IPS-18c (cell line): ENCODE data around the gene PRKN.
"Not testable (repeated sequence)": the region's sequence is repeated elsewhere in the genome, so short reads cannot be mapped to it uniquely, and the experiment has no call there.

ENCODE experiments used
- H3K4me3 ChIP-seq: 2 replicates; pipeline ENCODE4 v1.7.0; 2013; ENCODE audit warnings: low read depth, mild to moderate bottlenecking, low read length, moderate library complexity; ENCODE audit not compliant: insufficient read depth
- H3K9me3 ChIP-seq: one replicate; pipeline ENCODE4 v1.6.1; 2013; ENCODE audit warnings: mild to moderate bottlenecking, low read length, moderate library complexity; ENCODE audit not compliant: control insufficient read depth, insufficient read depth

Gene PRKN

GRCh38 chr6:161833099-161833860 is 894.3 kb downstream of the PRKN start:
- H3K4me3 ChIP-seq, result no peak overlapping the region
- H3K9me3 ChIP-seq, result no peaks in the 10 kb centered on the region

- no peaks in the 10 kb centered on the region for H3K9me3 ChIP-seq
- no peak overlapping the region for H3K4me3 ChIP-seq
These were observed 894.9 kb downstream of the PRKN start for GRCh38 chr6:161832622-161833021.

- no peaks in the 10 kb centered on the region for H3K9me3 ChIP-seq
- no peak overlapping the region for H3K4me3 ChIP-seq
These were observed 896.5 kb downstream of the PRKN start for GRCh38 chr6:161830866-161831616.

GRCh38 chr6:161829291-161829729 is 898.3 kb downstream of the PRKN start:
- Histone ChIP-seq H3K4me3 (no peak overlapping the region), H3K9me3 (no peaks in the 10 kb centered on the region)

- Histone ChIP-seq H3K4me3 (no peak overlapping the region), H3K9me3 (no peaks in the 10 kb centered on the region)
These were observed 899.2 kb downstream of the PRKN start for GRCh38 chr6:161828355-161828754.

GRCh38 chr6:161826512-161826911 is 901.1 kb downstream of the PRKN start:
- no peak overlapping the region for H3K4me3 ChIP-seq
- H3K9me3 ChIP-seq, result no peaks in the 10 kb centered on the region

- H3K9me3 ChIP-seq, H3K4me3 ChIP-seq: not testable (repeated sequence)
These were observed 905.4 kb downstream of the PRKN start for GRCh38 chr6:161822204-161822603.

- Histone ChIP-seq H3K4me3 (no peak overlapping the region), H3K9me3 (no peaks in the 10 kb centered on the region)
These were observed 909.7 kb downstream of the PRKN start for GRCh38 chr6:161817881-161818280.

- Histone ChIP-seq H3K9me3 (peaks cover 2% of the 10 kb centered on the region), H3K4me3 (no peak overlapping the region)
These were observed 911.6 kb downstream of the PRKN start for GRCh38 chr6:161815965-161816364.

GRCh38 chr6:161813156-161813555 is 914.4 kb downstream of the PRKN start:
- Histone ChIP-seq H3K4me3 (no peak overlapping the region), H3K9me3 (peaks cover 2% of the 10 kb centered on the region)

GRCh38 chr6:161809971-161810370 is 917.6 kb downstream of the PRKN start:
- H3K9me3 ChIP-seq, result peaks cover 4% of the 10 kb centered on the region

GRCh38 chr6:161804838-161805237 is 922.7 kb downstream of the PRKN start:
- H3K4me3 ChIP-seq, result no peak overlapping the region
- H3K9me3 ChIP-seq, result peaks cover 2% of the 10 kb centered on the region

More at GRCh38 chr6:161809971-161810370, 917.6 kb downstream of the PRKN start:
- H3K4me3 ChIP-seq, result no peak overlapping the region

- Histone ChIP-seq H3K9me3 (peaks cover 2% of the 10 kb centered on the region), H3K4me3 (no peak overlapping the region)
These were observed 924.4 kb downstream of the PRKN start for GRCh38 chr6:161803131-161803530.

GRCh38 chr6:161802231-161802630 is 925.3 kb downstream of the PRKN start:
- H3K9me3 ChIP-seq, result peaks cover 2% of the 10 kb centered on the region
- no peak overlapping the region for H3K4me3 ChIP-seq

GRCh38 chr6:161798844-161799394 is 928.6 kb downstream of the PRKN start:
- no peaks in the 10 kb centered on the region for H3K9me3 ChIP-seq
- no peak overlapping the region for H3K4me3 ChIP-seq

- no peaks in the 10 kb centered on the region for H3K9me3 ChIP-seq
- H3K4me3 ChIP-seq, result no peak overlapping the region
These were observed 930.9 kb downstream of the PRKN start for GRCh38 chr6:161796681-161797080.

GRCh38 chr6:161792851-161793493 is 934.6 kb downstream of the PRKN start:
- Histone ChIP-seq H3K9me3 (no peaks in the 10 kb centered on the region), H3K4me3 (no peak overlapping the region)

- Histone ChIP-seq H3K4me3 (no peak overlapping the region), H3K9me3 (no peaks in the 10 kb centered on the region)
These were observed 939.0 kb downstream of the PRKN start for GRCh38 chr6:161788531-161788930.
